Renal cortex interstitium (tissue), 11 donors: ENCODE data around the gene ADAM19. TPM values are rescaled to one million over a fixed set of nuclear protein-coding genes. Genes with fewer than 3 reads are reported as not detected.

Experiments used
- DNase-seq, 11 donors: peaks; one replicate each; pipeline ENCODE4 v3.0.0-alpha.2; 2013; ENCODE audit warnings: low read depth in 9 of 11, low spot score in 4 of 11; ENCODE audit errors: extremely low read depth in 1 of 11
- polyA plus RNA-seq, 3 donors: library from polyadenylated mRNA; unstranded; fragments of 120-200 nt; gene quantifications; one replicate each; pipeline ENCODE4 v1.2.1, GENCODE V29; 2013; ENCODE audit not compliant: insufficient read length in 3 of 3

The ADAM19 gene
- polyA plus RNA-seq, 3 donors: 8.4 to 11.6 (median 8.7) TPM

GRCh38 chr5:157529002-157529401 lies 46.6 kb downstream of the ADAM19 start:
- no peak for DNase-seq

GRCh38 chr5:157528036-157528632 lies 47.4 kb downstream of the ADAM19 start:
- peak in 9 of 11 donors; percentile 61 to 83 (median 79) for DNase-seq

- DNase-seq: no peak
Observed at GRCh38 chr5:157524887-157525286, 50.7 kb downstream of the ADAM19 start.

- no peak for DNase-seq
Observed at GRCh38 chr5:157523976-157524375, 51.6 kb downstream of the ADAM19 start.

GRCh38 chr5:157521704-157522029 lies 53.9 kb downstream of the ADAM19 start:
- no peak for DNase-seq

GRCh38 chr5:157520911-157521703 lies 54.5 kb downstream of the ADAM19 start:
- DNase-seq: no peak

GRCh38 chr5:157519579-157520253 lies 55.9 kb downstream of the ADAM19 start:
- no peak for DNase-seq

GRCh38 chr5:157518963-157519362 lies 56.6 kb downstream of the ADAM19 start:
- DNase-seq: no peak

- peak in 2 of 11 donors; percentile 39 to 52 for DNase-seq
Observed at GRCh38 chr5:157516626-157517325, 58.8 kb downstream of the ADAM19 start.

- peak in 2 of 11 donors; percentile 43 to 44 for DNase-seq
Observed at GRCh38 chr5:157516006-157516405, 59.6 kb downstream of the ADAM19 start.

GRCh38 chr5:157514974-157515373 lies 60.6 kb downstream of the ADAM19 start:
- no peak for DNase-seq

- no peak for DNase-seq
Observed at GRCh38 chr5:157513182-157513581, 62.4 kb downstream of the ADAM19 start.

GRCh38 chr5:157511651-157512644 lies 63.6 kb downstream of the ADAM19 start:
- peak in 8 of 11 donors; percentile 45 to 79 (median 66) for DNase-seq

GRCh38 chr5:157510682-157511081 lies 64.9 kb downstream of the ADAM19 start:
- DNase-seq: no peak

- no peak for DNase-seq
Observed at GRCh38 chr5:157509587-157509986, 66.0 kb downstream of the ADAM19 start.

- DNase-seq: no peak
Observed at GRCh38 chr5:157509093-157509492, 66.5 kb downstream of the ADAM19 start.

- DNase-seq: no peak
Observed at GRCh38 chr5:157506981-157507780, 68.4 kb downstream of the ADAM19 start.
